Parathyroid adenoma (tissue), 2 donors: Measurements from ENCODE around the gene RLN3.

Source experiments
- H2AFZ ChIP-seq: fragments of 300-600 bp; sonication (generic); one replicate; pipeline ENCODE4 v1.7.0; 2017; ENCODE audit warnings: antibody characterized with exemption, mild to moderate bottlenecking
- H3K27ac ChIP-seq: fragments of 300-600 bp; sonication (generic); one replicate; pipeline ENCODE4 v1.7.0; 2017
- H3K27me3 ChIP-seq: fragments of 300-600 bp; sonication (generic); one replicate; pipeline ENCODE4 v1.7.0; 2017; ENCODE audit warnings: low read length; ENCODE audit not compliant: control insufficient read depth, insufficient read depth
- H3K36me3 ChIP-seq: fragments of 300-600 bp; sonication (generic); one replicate; pipeline ENCODE4 v1.7.0; 2017; ENCODE audit warnings: low read length; ENCODE audit not compliant: control insufficient read depth, insufficient read depth
- H3K4me1 ChIP-seq: fragments of 300-600 bp; sonication (generic); one replicate; pipeline ENCODE4 v1.7.0; 2017; ENCODE audit warnings: control low read depth
- H3K4me2 ChIP-seq: fragments of 300-600 bp; sonication (generic); one replicate; pipeline ENCODE4 v1.7.0; 2017; ENCODE audit warnings: low read length
- H3K4me3 ChIP-seq: fragments of 300-600 bp; sonication (generic); one replicate; pipeline ENCODE4 v1.7.0; 2017; ENCODE audit warnings: low read depth, low read length
- H3K79me2 ChIP-seq: fragments of 300-600 bp; sonication (generic); one replicate; pipeline ENCODE4 v1.7.0; 2017; ENCODE audit warnings: control low read depth
- H3K9ac ChIP-seq: fragments of 300-600 bp; sonication (generic); one replicate; pipeline ENCODE4 v1.7.0; 2017; ENCODE audit warnings: mild to moderate bottlenecking
- H3K9me3 ChIP-seq: fragments of 300-600 bp; sonication (generic); one replicate; pipeline ENCODE4 v1.7.0; 2017; ENCODE audit warnings: low read length; ENCODE audit not compliant: control insufficient read depth
- CTCF ChIP-seq: fragments of 300-600 bp; sonication (generic); IDR thresholded peaks from one replicate; pipeline ENCODE4 v1.7.0; 2017; ENCODE audit warnings: antibody characterized with exemption, mild to moderate bottlenecking
- donor health status: primary hyperparathyroidism.

Gene RLN3

GRCh38 chr19:14006085-14006765, 21.7 kb upstream of the RLN3 start, which contains the start of gene RFX1:
Gene RFX1, minus strand, starts transcription at chr19:14006320. Its CDS starts 12,477 bp downstream, at chr19:13993843.
- Histone ChIP-seq H3K9me3 (no peaks in the 10 kb centered on the region), H3K4me1 (peaks cover 36% of the 10 kb centered on the region), H3K4me3 (peak within 1 kb of the TSS; percentile 95), H3K36me3 (no peaks in the 10 kb centered on the region), H3K9ac (peak within 1 kb of the TSS; percentile 99), H3K79me2 (peaks cover 5% of the 10 kb centered on the region), H3K4me2 (peak within 1 kb of the TSS; percentile 98), H3K27me3 (no peaks in the 10 kb centered on the region), H3K27ac (peak within 1 kb of the TSS; percentile 92), H2AFZ (peak within 1 kb of the TSS; percentile 93)
- no peak for TF ChIP-seq CTCF

- Histone ChIP-seq H3K4me2 (peak overlapping the region; percentile 98), H3K9ac (peak overlapping the region; percentile 84), H3K79me2 (no peaks in the 10 kb centered on the region), H3K27ac (peak overlapping the region; percentile 92), H3K36me3 (no peaks in the 10 kb centered on the region), H2AFZ (peak overlapping the region; percentile 93), H3K27me3 (no peaks in the 10 kb centered on the region), H3K4me1 (peaks cover 29% of the 10 kb centered on the region), H3K4me3 (peak overlapping the region; percentile 95), H3K9me3 (no peaks in the 10 kb centered on the region)
- no peak for TF ChIP-seq CTCF
Observed at GRCh38 chr19:14006766-14007562, 21.0 kb upstream of the RLN3 start.

- Histone ChIP-seq H3K4me1 (no peaks in the 10 kb centered on the region), H2AFZ (no peak overlapping the region), H3K4me3 (no peak overlapping the region), H3K4me2 (no peak overlapping the region), H3K9ac (no peak overlapping the region), H3K27me3 (no peaks in the 10 kb centered on the region), H3K27ac (no peak overlapping the region), H3K9me3 (no peaks in the 10 kb centered on the region), H3K36me3 (no peaks in the 10 kb centered on the region), H3K79me2 (no peaks in the 10 kb centered on the region)
- TF ChIP-seq CTCF, result no peak
Observed at GRCh38 chr19:14012378-14012915, 15.5 kb upstream of the RLN3 start.

GRCh38 chr19:14015524-14016035, 12.4 kb upstream of the RLN3 start:
- no peak overlapping the region for H2AFZ ChIP-seq
- no peaks in the 10 kb centered on the region for H3K4me1 ChIP-seq
- no peak overlapping the region for H3K4me2 ChIP-seq
- no peaks in the 10 kb centered on the region for H3K27me3 ChIP-seq
- no peaks in the 10 kb centered on the region for H3K9me3 ChIP-seq
- no peak overlapping the region for H3K9ac ChIP-seq
- H3K79me2 ChIP-seq, result no peaks in the 10 kb centered on the region
- H3K36me3 ChIP-seq, result no peaks in the 10 kb centered on the region
- no peak overlapping the region for H3K4me3 ChIP-seq
- no peak overlapping the region for H3K27ac ChIP-seq
- no peak for TF ChIP-seq CTCF
